Measurements from ENCODE around the gene MARCHF9.

The MARCHF9 gene

GRCh38 chr12:57767305-57767698 lies 12.4 kb downstream of the MARCHF9 start:
- TF ChIP-seq EP300 (IDR thresholded peaks at IDR 0.05; ENCODE audit: borderline replicate concordance) (no peak), CEBPB (IDR thresholded peaks at IDR 0.05) (no peak), TEAD4 (IDR thresholded peaks at IDR 0.05) (no peak), ZBTB7A (IDR thresholded peaks at IDR 0.05; ENCODE audit: low read depth) (no peak), USF1 (IDR thresholded peaks at IDR 0.05) (no peak), REST (IDR thresholded peaks at IDR 0.05; ENCODE audit: low read depth) (no peak), MAX (IDR thresholded peaks at IDR 0.05) (no peak), NFIC (IDR thresholded peaks at IDR 0.05) (no peak), CREB1 (IDR thresholded peaks at IDR 0.05; ENCODE audit: low read depth) (no peak), YY1 (IDR thresholded peaks at IDR 0.05; ENCODE audit: low read depth) (no peak), RAD21 (IDR thresholded peaks at IDR 0.05; ENCODE audit: low read depth) (no peak), TAF1 (IDR thresholded peaks at IDR 0.05; ENCODE audit: low read depth) (no peak), EGR1 (IDR thresholded peaks at IDR 0.05) (no peak), FOXM1 (IDR thresholded peaks at IDR 0.05; ENCODE audit: borderline replicate concordance, low read depth) (no peak)

GRCh38 chr12:57767876-57768275 lies 13.0 kb downstream of the MARCHF9 start:
- TF ChIP-seq EP300 (IDR thresholded peaks at IDR 0.05; ENCODE audit: borderline replicate concordance) (no peak), REST (IDR thresholded peaks at IDR 0.05; ENCODE audit: low read depth) (no peak), RAD21 (IDR thresholded peaks at IDR 0.05; ENCODE audit: low read depth) (no peak), ZBTB7A (IDR thresholded peaks at IDR 0.05; ENCODE audit: low read depth) (no peak), TCF12 (IDR thresholded peaks at IDR 0.05; ENCODE audit: low read depth) (no peak), TAF1 (IDR thresholded peaks at IDR 0.05; ENCODE audit: low read depth) (no peak), USF1 (IDR thresholded peaks at IDR 0.05) (no peak), TEAD4 (IDR thresholded peaks at IDR 0.05) (no peak), CREB1 (IDR thresholded peaks at IDR 0.05; ENCODE audit: low read depth) (no peak), FOXM1 (IDR thresholded peaks at IDR 0.05; ENCODE audit: borderline replicate concordance, low read depth) (no peak), CEBPB (IDR thresholded peaks at IDR 0.05) (no peak), NFIC (IDR thresholded peaks at IDR 0.05) (no peak), MAX (IDR thresholded peaks at IDR 0.05) (no peak), EGR1 (IDR thresholded peaks at IDR 0.05) (no peak), YY1 (IDR thresholded peaks at IDR 0.05; ENCODE audit: low read depth) (no peak)

GRCh38 chr12:57769594-57769993 lies 14.7 kb downstream of the MARCHF9 start:
- TF ChIP-seq EP300 (IDR thresholded peaks at IDR 0.05; ENCODE audit: borderline replicate concordance): no peak
- TF ChIP-seq ZBTB7A (IDR thresholded peaks at IDR 0.05; ENCODE audit: low read depth): no peak
- TF ChIP-seq CEBPB (IDR thresholded peaks at IDR 0.05): no peak
- no peak for TF ChIP-seq MAX (IDR thresholded peaks at IDR 0.05)
- TF ChIP-seq RAD21 (IDR thresholded peaks at IDR 0.05; ENCODE audit: low read depth): no peak
- no peak for TF ChIP-seq USF1 (IDR thresholded peaks at IDR 0.05)
- no peak for TF ChIP-seq REST (IDR thresholded peaks at IDR 0.05; ENCODE audit: low read depth)
- TF ChIP-seq TEAD4 (IDR thresholded peaks at IDR 0.05): no peak
- TF ChIP-seq EGR1 (IDR thresholded peaks at IDR 0.05): no peak
- TF ChIP-seq FOXM1 (IDR thresholded peaks at IDR 0.05; ENCODE audit: borderline replicate concordance, low read depth): no peak
- no peak for TF ChIP-seq CREB1 (IDR thresholded peaks at IDR 0.05; ENCODE audit: low read depth)
- TF ChIP-seq TAF1 (IDR thresholded peaks at IDR 0.05; ENCODE audit: low read depth): no peak
- no peak for TF ChIP-seq YY1 (IDR thresholded peaks at IDR 0.05; ENCODE audit: low read depth)
- TF ChIP-seq TCF12 (IDR thresholded peaks at IDR 0.05; ENCODE audit: low read depth): no peak
- TF ChIP-seq NFIC (IDR thresholded peaks at IDR 0.05): no peak
